Endothelial cell of umbilical vein (primary cell): ENCODE measurements around the gene POLR2L. TPM values are rescaled to one million over a fixed set of nuclear protein-coding genes. Genes with fewer than 3 reads are reported as not detected.

Experiments
- BruUV-seq: library from RNA; stranded (reverse); fragments of 400-500 nt; replicated peaks from 2 replicates; lab custom pipeline; 2021; lab: Mats Ljungman, UMichigan
- CTCF ChIA-PET: fragments of 300-600, 350-600 bp; sonication (Branson Sonifier 250); formaldehyde crosslinking; loops from one replicate; lab custom pipeline; 2021; ENCODE audit warnings: antibody characterized with exemption, inconsistent platforms; lab: Charles Lee
- POLR2A ChIA-PET: fragments of 300-600, 350-600 bp; sonication (Branson Sonifier 250); formaldehyde crosslinking; loops from one replicate; lab custom pipeline; 2021; ENCODE audit warnings: antibody characterized with exemption, inconsistent platforms; lab: Charles Lee
- DNase-seq: peaks from one replicate; pipeline ENCODE4 v3.0.0-alpha.2; 2011; ENCODE audit warnings: low read depth, low spot score
- FAIRE-seq: peaks from 2 replicates; lab custom pipeline; 2011; peaks lifted over from hg19 to GRCh38; lab: Jason Lieb, UNC
- H2AFZ ChIP-seq: 2 replicates; pipeline ENCODE4 v1.6.0; 2012; ENCODE audit warnings: low read depth, low read length, control low read depth, inconsistent platforms
- H3K27ac ChIP-seq: 2 replicates; pipeline ENCODE4 v1.5.1; 2011; ENCODE audit warnings: low read depth, mild to moderate bottlenecking, control low read depth, low read length, moderate library complexity; ENCODE audit not compliant: insufficient read depth
- H3K27me3 ChIP-seq, 2 experiments: 2 replicates each; pipeline versions ENCODE4 v1.6.0 to v1.6.1; 2011; ENCODE audit warnings: low read length in 2 of 2, mixed read lengths in 1 of 2; ENCODE audit not compliant: control insufficient read depth in 2 of 2, insufficient read depth in 2 of 2
- H3K36me3 ChIP-seq, 2 experiments: 2 replicates in 1 of 2; 3 replicates in 1 of 2; pipeline ENCODE4 v1.5.1; 2011; ENCODE audit warnings: low read length in 2 of 2, mild to moderate bottlenecking in 1 of 2, moderate library complexity in 1 of 2; ENCODE audit not compliant: control insufficient read depth in 2 of 2, insufficient read depth in 2 of 2; ENCODE audit errors: extremely low read depth in 1 of 2
- H3K4me1 ChIP-seq: 3 replicates; pipeline ENCODE4 v1.5.1; 2011; ENCODE audit warnings: mild to moderate bottlenecking, low read length; ENCODE audit not compliant: control insufficient read depth, insufficient read depth; ENCODE audit errors: extremely low read depth
- H3K4me2 ChIP-seq: 2 replicates; pipeline ENCODE4 v1.6.1; 2011; ENCODE audit warnings: low read length, control low read depth, mixed read lengths; ENCODE audit not compliant: insufficient read depth
- H3K4me3 ChIP-seq, 3 experiments: fragments of 200-600 bp in 1 of 3; sonication (generic), shearing (Covaris generic) in 1 of 3; replicated peaks in 1 of 3; 2 replicates each; pipeline ENCODE4 v1.5.1; 2011 to 2016; ENCODE audit warnings: control low read depth in 3 of 3, low read length in 3 of 3, mild to moderate bottlenecking in 2 of 3, inconsistent platforms in 1 of 3, low read depth in 1 of 3, moderate library complexity in 1 of 3; ENCODE audit not compliant: insufficient read depth in 1 of 3
- H3K79me2 ChIP-seq: 2 replicates; pipeline ENCODE4 v1.6.0; 2012; ENCODE audit warnings: low read length, inconsistent platforms; ENCODE audit not compliant: control insufficient read depth, insufficient read depth
- H3K9ac ChIP-seq: replicated peaks from 2 replicates; pipeline ENCODE3; 2011; ENCODE audit warnings: low read length, control low read depth; ENCODE audit not compliant: insufficient read depth; ENCODE audit errors: extremely low read depth
- H3K9me1 ChIP-seq: replicated peaks from 3 replicates; pipeline ENCODE4 v1.6.0; 2011; ENCODE audit warnings: mild to moderate bottlenecking, low read length; ENCODE audit not compliant: control insufficient read depth, insufficient read depth; ENCODE audit errors: extremely low read depth
- H3K9me3 ChIP-seq: replicated peaks from 2 replicates; pipeline ENCODE4 v1.5.1; 2012; ENCODE audit warnings: low read length, inconsistent platforms; ENCODE audit not compliant: control insufficient read depth, insufficient read depth
- H4K20me1 ChIP-seq: replicated peaks from 2 replicates; pipeline ENCODE3; 2011; ENCODE audit warnings: mild to moderate bottlenecking, low read length; ENCODE audit not compliant: control insufficient read depth, insufficient read depth; ENCODE audit errors: extremely low read depth
- EZH2 ChIP-seq: IDR thresholded peaks from 2 replicates; pipeline ENCODE4 v1.6.1; 2012; ENCODE audit warnings: borderline replicate concordance, low read depth, mild to moderate bottlenecking, moderate library complexity, low read length, inconsistent platforms; ENCODE audit not compliant: severe bottlenecking
- FOS ChIP-seq: IDR thresholded peaks from 2 replicates; pipeline ENCODE4 v1.6.1; 2011; ENCODE audit warnings: mild to moderate bottlenecking, low read length, moderate library complexity, borderline replicate concordance; ENCODE audit not compliant: insufficient read depth
- GATA2 ChIP-seq: IDR thresholded peaks from 2 replicates; pipeline ENCODE4 v1.7.0; 2011; ENCODE audit warnings: low read depth, mild to moderate bottlenecking, moderate library complexity, mixed read lengths, low read length; ENCODE audit not compliant: insufficient read length, insufficient read depth
- JUN ChIP-seq: IDR thresholded peaks from 2 replicates; pipeline ENCODE4 v1.6.1; 2011; ENCODE audit warnings: borderline replicate concordance, low read depth; ENCODE audit not compliant: insufficient read length, insufficient read depth
- MYC ChIP-seq: IDR thresholded peaks from one replicate; pipeline ENCODE4 v1.6.1; 2011; ENCODE audit warnings: mild to moderate bottlenecking, low read depth, low read length
- POLR2A ChIP-seq: IDR thresholded peaks from 2 replicates; pipeline ENCODE4 v1.6.1; 2012; ENCODE audit warnings: low read depth, mild to moderate bottlenecking, control low read depth, low read length
- POLR2AphosphoS5 ChIP-seq: IDR thresholded peaks from 2 replicates; pipeline ENCODE4 v1.6.1; 2012; ENCODE audit warnings: low read depth, mild to moderate bottlenecking, control low read depth, low read length, moderate library complexity; ENCODE audit not compliant: insufficient read depth
- dilution Hi-C: fragments of 300-500 bp; cut with MboI; formaldehyde crosslinking; loops from one replicate; pipeline ENCODE4 v1.15.0; 2019; ENCODE audit warnings: low sequenced_read_pairs; ENCODE audit not compliant: extremely low pct_ligation_motif_present
- intact Hi-C: fragments of 100-400 bp; cut with micrococcal nuclease; formaldehyde crosslinking; loops from one replicate; pipeline ENCODE4 v1.10.0; 2022
- polyA plus RNA-seq, 4 experiments: library from polyadenylated mRNA; depleted of rRNA in 3 of 4; stranded (reverse) in 3 of 4; unstranded in 1 of 4; fragments of >200 nt; gene quantifications; 2 replicates each; pipeline versions ENCODE4 v1.2.1 to v1.2.3, GENCODE V29; 2011 to 2012; ENCODE audit warnings: missing spikeins in 1 of 4
- total RNA-seq: library from RNA; stranded (reverse); gene quantifications from 2 replicates; pipeline ENCODE4 v1.2.3, GENCODE V29; 2021
- TF ChIP-seq, protein P1 (sequence below), 2 donors: IDR thresholded peaks; 1 replicate in 1 of 2; 2 replicates in 1 of 2; pipeline ENCODE4 v1.5.1; 2011; ENCODE audit warnings: low read length in 2 of 2, mild to moderate bottlenecking in 2 of 2, moderate library complexity in 2 of 2, control low read depth in 1 of 2, inconsistent platforms in 1 of 2, low read depth in 1 of 2; ENCODE audit not compliant: insufficient read depth in 1 of 2; ENCODE audit errors: extremely low read depth in 1 of 2
- TF ChIP-seq, protein P2 (sequence below): IDR thresholded peaks from 2 replicates; pipeline ENCODE4 v1.6.1; 2011; ENCODE audit not compliant: insufficient read depth, insufficient read length

The POLR2L gene
- total and polyA plus RNA-seq, 2 donors (not counting 3 experiments of a cell fraction or from before 2014, with no cell fraction given) = 146 to 259 TPM

DNA sequence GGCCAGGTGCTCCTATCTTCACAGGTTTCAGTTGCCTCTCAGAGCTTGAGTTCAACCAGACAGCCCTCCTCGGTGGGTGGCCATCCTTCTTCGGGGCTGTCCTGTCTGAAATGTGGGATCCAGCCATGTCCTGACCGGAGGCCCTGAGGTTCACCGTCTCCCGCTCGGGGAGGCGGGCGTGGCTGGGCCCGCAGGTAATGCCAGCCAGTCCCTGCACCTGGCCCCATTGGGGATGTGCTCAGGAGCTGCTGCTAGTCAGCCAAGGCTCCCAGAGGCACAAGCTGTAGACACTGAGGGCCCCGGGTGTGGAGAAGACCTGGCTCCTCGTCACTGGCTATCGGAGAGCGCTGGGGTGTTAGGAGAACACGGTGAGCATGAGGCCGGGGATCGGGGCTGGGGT, 32.9 kb upstream of the POLR2L start:
- Histone ChIP-seq H3K4me3 (no peak overlapping the region), H3K4me1 (no peaks in the 10 kb centered on the region), H3K79me2 (no peaks in the 10 kb centered on the region), H3K36me3 (peaks cover 0 to 3% of the 10 kb centered on the region in 2 experiments), H3K27me3 (no peaks in the 10 kb centered on the region), H3K9me3 (no peaks in the 10 kb centered on the region), H4K20me1 (no peaks in the 10 kb centered on the region), H3K9me1 (no peaks in the 10 kb centered on the region), H2AFZ (no peak overlapping the region), H3K4me2 (no peak overlapping the region), H3K27ac (no peak overlapping the region), H3K9ac (no peak overlapping the region)
- BruUV-seq = no TSS peak
- POLR2A ChIA-PET = no interaction called here
- CTCF ChIA-PET = interaction anchor here (1.1 to 1.4 kb wide), 2 partner anchors 20 to 175 kb away, joined by 3 read pairs; no protein-coding TSS in a partner anchor
- DNase-seq (no peak), FAIRE-seq (no peak)
- no peak for TF ChIP-seq EZH2
- TF ChIP-seq, protein P1, sequence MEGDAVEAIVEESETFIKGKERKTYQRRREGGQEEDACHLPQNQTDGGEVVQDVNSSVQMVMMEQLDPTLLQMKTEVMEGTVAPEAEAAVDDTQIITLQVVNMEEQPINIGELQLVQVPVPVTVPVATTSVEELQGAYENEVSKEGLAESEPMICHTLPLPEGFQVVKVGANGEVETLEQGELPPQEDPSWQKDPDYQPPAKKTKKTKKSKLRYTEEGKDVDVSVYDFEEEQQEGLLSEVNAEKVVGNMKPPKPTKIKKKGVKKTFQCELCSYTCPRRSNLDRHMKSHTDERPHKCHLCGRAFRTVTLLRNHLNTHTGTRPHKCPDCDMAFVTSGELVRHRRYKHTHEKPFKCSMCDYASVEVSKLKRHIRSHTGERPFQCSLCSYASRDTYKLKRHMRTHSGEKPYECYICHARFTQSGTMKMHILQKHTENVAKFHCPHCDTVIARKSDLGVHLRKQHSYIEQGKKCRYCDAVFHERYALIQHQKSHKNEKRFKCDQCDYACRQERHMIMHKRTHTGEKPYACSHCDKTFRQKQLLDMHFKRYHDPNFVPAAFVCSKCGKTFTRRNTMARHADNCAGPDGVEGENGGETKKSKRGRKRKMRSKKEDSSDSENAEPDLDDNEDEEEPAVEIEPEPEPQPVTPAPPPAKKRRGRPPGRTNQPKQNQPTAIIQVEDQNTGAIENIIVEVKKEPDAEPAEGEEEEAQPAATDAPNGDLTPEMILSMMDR (IDR thresholded peaks at IDR 0.05; ENCODE audit: extremely low read depth in 1 of 2, insufficient read depth in 1 of 2, low read depth in 1 of 2, low read length in 2 of 2) = no peak
- TF ChIP-seq FOS = no peak
- TF ChIP-seq GATA2 = no peak
- TF ChIP-seq POLR2A = no peak
- TF ChIP-seq MYC = no peak
- TF ChIP-seq, protein P2, sequence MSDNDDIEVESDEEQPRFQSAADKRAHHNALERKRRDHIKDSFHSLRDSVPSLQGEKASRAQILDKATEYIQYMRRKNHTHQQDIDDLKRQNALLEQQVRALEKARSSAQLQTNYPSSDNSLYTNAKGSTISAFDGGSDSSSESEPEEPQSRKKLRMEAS = no peak
- no peak for TF ChIP-seq POLR2AphosphoS5
- no peak for TF ChIP-seq JUN
- dilution Hi-C loops = no loop called here
- intact Hi-C loops = no loop called here
